Keratinocyte (primary cell): ENCODE measurements around the gene CDH22. TPM values are rescaled to one million over a fixed set of nuclear protein-coding genes. Genes with fewer than 3 reads are reported as not detected.

Experiments used
- DNase-seq: peaks from one replicate; pipeline ENCODE4 v3.0.0-alpha.2; 2011; ENCODE audit warnings: low read depth, missing footprints, low spot score
- FAIRE-seq: peaks from 2 replicates; lab custom pipeline; 2011; peaks lifted over from hg19 to GRCh38; lab: Jason Lieb, UNC
- H2AFZ ChIP-seq: 2 replicates; pipeline ENCODE4 v1.6.0; 2012; ENCODE audit warnings: low read length, control low read depth, inconsistent platforms; ENCODE audit not compliant: control insufficient read depth
- H3K27ac ChIP-seq: 2 replicates; pipeline ENCODE4 v1.5.1; 2011; ENCODE audit warnings: low read length; ENCODE audit not compliant: control insufficient read depth, insufficient read depth
- H3K27me3 ChIP-seq: 3 replicates; pipeline ENCODE4 v1.6.0; 2011; ENCODE audit warnings: low read length; ENCODE audit not compliant: control insufficient read depth, insufficient read depth; ENCODE audit errors: extremely low read depth
- H3K36me3 ChIP-seq, 2 experiments: 2 replicates in 1 of 2; 3 replicates in 1 of 2; pipeline ENCODE4 v1.5.1; 2011; ENCODE audit warnings: low read length in 2 of 2, mild to moderate bottlenecking in 1 of 2; ENCODE audit not compliant: control insufficient read depth in 2 of 2, insufficient read depth in 2 of 2; ENCODE audit errors: extremely low read depth in 1 of 2
- H3K4me1 ChIP-seq: 3 replicates; pipeline ENCODE4 v1.5.1; 2011; ENCODE audit warnings: low read length; ENCODE audit not compliant: control insufficient read depth, insufficient read depth; ENCODE audit errors: extremely low read depth
- H3K4me2 ChIP-seq: 3 replicates; pipeline ENCODE4 v1.6.0; 2011; ENCODE audit warnings: low read depth, low read length; ENCODE audit not compliant: control insufficient read depth, insufficient read depth; ENCODE audit errors: extremely low read depth
- H3K4me3 ChIP-seq, 3 experiments: fragments of 200-600 bp in 1 of 3; sonication (generic) in 1 of 3; 2 replicates in 2 of 3; 3 replicates in 1 of 3; pipeline ENCODE4 v1.5.1; 2011 to 2016; ENCODE audit warnings: low read length in 3 of 3, mild to moderate bottlenecking in 3 of 3, control low read depth in 2 of 3, inconsistent platforms in 1 of 3, low read depth in 1 of 3, mixed read lengths in 1 of 3, mixed run types in 1 of 3, moderate library complexity in 1 of 3; ENCODE audit not compliant: control insufficient read depth in 2 of 3, insufficient read depth in 2 of 3; ENCODE audit errors: extremely low read depth in 1 of 3
- H3K79me2 ChIP-seq: 2 replicates; pipeline ENCODE4 v1.6.0; 2012; ENCODE audit warnings: low read length; ENCODE audit not compliant: control insufficient read depth, insufficient read depth
- H3K9ac ChIP-seq: 3 replicates; pipeline ENCODE4 v1.6.0; 2011; ENCODE audit warnings: low read length; ENCODE audit not compliant: control insufficient read depth, insufficient read depth; ENCODE audit errors: extremely low read depth
- H3K9me1 ChIP-seq: 3 replicates; pipeline ENCODE4 v1.6.0; 2011; ENCODE audit warnings: low read length; ENCODE audit not compliant: control insufficient read depth, insufficient read depth; ENCODE audit errors: extremely low read depth
- H3K9me3 ChIP-seq: 2 replicates; pipeline ENCODE4 v1.5.1; 2012; ENCODE audit warnings: low read depth, low read length; ENCODE audit not compliant: control insufficient read depth
- H4K20me1 ChIP-seq: 3 replicates; pipeline ENCODE4 v1.6.0; 2011; ENCODE audit warnings: low read length; ENCODE audit not compliant: control insufficient read depth, insufficient read depth; ENCODE audit errors: extremely low read depth
- CTCF ChIP-seq, 3 experiments: IDR thresholded peaks in 1 of 3; conservative IDR thresholded peaks in 1 of 3; optimal IDR thresholded peaks in 1 of 3; 2 replicates in 2 of 3; 3 replicates in 1 of 3; pipeline versions ENCODE3 to v1.5.1; 2011; ENCODE audit warnings: low read length in 3 of 3, mild to moderate bottlenecking in 3 of 3, moderate library complexity in 2 of 3, control low read depth in 1 of 3, inconsistent platforms in 1 of 3; ENCODE audit not compliant: insufficient read depth in 2 of 3; ENCODE audit errors: extremely low read depth in 1 of 3
- EZH2 ChIP-seq: IDR thresholded peaks from one replicate; pipeline ENCODE4 v1.6.1; 2012; ENCODE audit warnings: inconsistent platforms, mild to moderate bottlenecking, low read length, moderate library complexity
- dilution Hi-C: fragments of 300-500 bp; cut with MboI; formaldehyde crosslinking; loops from one replicate; pipeline ENCODE4 v1.7.0; 2020; ENCODE audit warnings: low sequenced_read_pairs; ENCODE audit not compliant: extremely low pct_ligation_motif_present
- polyA plus RNA-seq, 5 experiments: library from polyadenylated mRNA; depleted of rRNA in 3 of 5; stranded (reverse) in 3 of 5; stranded (forward) in 1 of 5; unstranded in 1 of 5; fragments of >200 nt; gene quantifications; 1 replicate in 1 of 5; 2 replicates in 3 of 5; 3 replicates in 1 of 5; pipeline versions ENCODE4 v1.2.1 to v1.2.3, GENCODE V29; 2011 to 2012; ENCODE audit warnings: missing spikeins in 2 of 5, low read depth in 1 of 5, low replicate concordance in 1 of 5

Gene CDH22
- polyA plus RNA-seq, 1 donor (not counting 4 experiments of a cell fraction or from before 2014, with no cell fraction given): not detected

- Histone ChIP-seq H4K20me1 (no peaks in the 10 kb centered on the region), H3K9me3 (no peaks in the 10 kb centered on the region), H3K4me2 (no peak overlapping the region), H3K27me3 (peaks cover 4% of the 10 kb centered on the region), H3K36me3 (no peaks in the 10 kb centered on the region), H3K79me2 (no peaks in the 10 kb centered on the region), H3K9me1 (no peaks in the 10 kb centered on the region), H3K9ac (no peak overlapping the region), H3K4me3 (no peak overlapping the region), H3K4me1 (peaks cover 7% of the 10 kb centered on the region), H3K27ac (no peak overlapping the region), H2AFZ (no peak overlapping the region)
- dilution Hi-C loops: no loop called here
- TF ChIP-seq EZH2: no peak
- no peak for TF ChIP-seq CTCF (optimal IDR thresholded peaks at IDR 0.05 in 1 of 3, IDR thresholded peaks at IDR 0.05 in 1 of 3, conservative IDR thresholded peaks at IDR 0.05 in 1 of 3; ENCODE audit: extremely low read depth in 1 of 3, insufficient read depth in 2 of 3, low read length in 3 of 3)
- FAIRE-seq (no peak), DNase-seq (no peak)
These were observed 47.8 kb downstream of the CDH22 start for GRCh38 chr20:46260480-46260879.

GRCh38 chr20:46259260-46259859 lies 48.9 kb downstream of the CDH22 start:
- no peaks in the 10 kb centered on the region for H3K36me3 ChIP-seq
- H3K9ac ChIP-seq: no peak overlapping the region
- peaks cover 4% of the 10 kb centered on the region for H3K27me3 ChIP-seq
- no peaks in the 10 kb centered on the region for H3K9me3 ChIP-seq
- dilution Hi-C loops: no loop called here
- no peak overlapping the region for H3K4me3 ChIP-seq
- H4K20me1 ChIP-seq: no peaks in the 10 kb centered on the region
- no peak overlapping the region for H3K4me2 ChIP-seq
- FAIRE-seq (no peak), DNase-seq (no peak)
- H2AFZ ChIP-seq: no peak overlapping the region
- no peaks in the 10 kb centered on the region for H3K9me1 ChIP-seq
- TF ChIP-seq CTCF (optimal IDR thresholded peaks at IDR 0.05 in 1 of 3, IDR thresholded peaks at IDR 0.05 in 1 of 3, conservative IDR thresholded peaks at IDR 0.05 in 1 of 3; ENCODE audit: extremely low read depth in 1 of 3, insufficient read depth in 2 of 3, low read length in 3 of 3) (no peak), EZH2 (no peak)
- H3K4me1 ChIP-seq: peaks cover 9% of the 10 kb centered on the region
- H3K79me2 ChIP-seq: no peaks in the 10 kb centered on the region
- no peak overlapping the region for H3K27ac ChIP-seq
